ENCODE results near the gene SV2A. TPM values are rescaled to one million over a fixed set of nuclear protein-coding genes. Genes with fewer than 3 reads are reported as not detected.
"Not testable (repeated sequence)": the region's sequence is repeated elsewhere in the genome, so short reads cannot be mapped to it uniquely, and the experiment has no call there.

The SV2A gene
- total RNA-seq, 3 donors from 2014 or later: 0.69 to 7.6 (median 1.7) TPM

- intact Hi-C loops (cut with DNase I, micrococcal nuclease): loop anchor here (1.0 to 10.0 kb wide), 4 partner anchors 88 to 222 kb away; no protein-coding TSS in a partner anchor
- ATAC-seq (no peak), DNase-seq (no peak)
- peaks cover 3% of the 10 kb centered on the region for H3K36me3 ChIP-seq (ENCODE audit: low read depth)
- H3K4me3 ChIP-seq: no peak overlapping the region
- TF ChIP-seq CTCF (IDR thresholded peaks at IDR 0.05): no peak
- H3K9me3 ChIP-seq: no peaks in the 10 kb centered on the region
- no peaks in the 10 kb centered on the region for H3K4me1 ChIP-seq (ENCODE audit: low read depth)
Observed at GRCh38 chr1:149962736-149963135, 45.1 kb upstream of the SV2A start.

- H3K9me3 ChIP-seq: no peaks in the 10 kb centered on the region
- ATAC-seq: peak; percentile 98
- peaks cover 3% of the 10 kb centered on the region for H3K36me3 ChIP-seq (ENCODE audit: low read depth)
- DNase-seq: peak in 1 of 3 donors; percentile 79
- H3K4me1 ChIP-seq (ENCODE audit: low read depth): no peaks in the 10 kb centered on the region
- peak; percentile 44 for TF ChIP-seq CTCF (IDR thresholded peaks at IDR 0.05)
- no peak overlapping the region for H3K4me3 ChIP-seq
- intact Hi-C loops (cut with DNase I, micrococcal nuclease): loop anchor here (1.0 to 10.0 kb wide), 4 partner anchors 88 to 223 kb away; no protein-coding TSS in a partner anchor
Observed at GRCh38 chr1:149962039-149962647, 44.5 kb upstream of the SV2A start.

- H3K4me3 ChIP-seq; H3K36me3 ChIP-seq (ENCODE audit: low read depth); H3K4me1 ChIP-seq (ENCODE audit: low read depth); H3K9me3 ChIP-seq; DNase-seq; ATAC-seq; intact Hi-C loops (cut with DNase I, micrococcal nuclease): not testable (repeated sequence)
Observed at GRCh38 chr1:149957548-149957947, 39.9 kb upstream of the SV2A start.

- Histone ChIP-seq H3K36me3 (ENCODE audit: low read depth) (peaks cover 4% of the 10 kb centered on the region), H3K4me1 (ENCODE audit: low read depth) (no peaks in the 10 kb centered on the region), H3K9me3 (no peaks in the 10 kb centered on the region), H3K4me3 (no peak overlapping the region)
- no peak for DNase-seq
- no peak for ATAC-seq
- intact Hi-C loops (cut with DNase I, micrococcal nuclease): no loop called here
- TF ChIP-seq CTCF (IDR thresholded peaks at IDR 0.05): no peak
Observed at GRCh38 chr1:149949911-149950310, 32.3 kb upstream of the SV2A start.

GRCh38 chr1:149945206-149945605 is 27.6 kb upstream of the SV2A start:
- Histone ChIP-seq H3K4me3 (no peak overlapping the region), H3K9me3 (no peaks in the 10 kb centered on the region), H3K36me3 (ENCODE audit: low read depth) (peaks cover 4% of the 10 kb centered on the region), H3K4me1 (ENCODE audit: low read depth) (peaks cover 12% of the 10 kb centered on the region)
- intact Hi-C loops (cut with DNase I, micrococcal nuclease): no loop called here
- ATAC-seq: no peak
- no peak for TF ChIP-seq CTCF (IDR thresholded peaks at IDR 0.05)
- DNase-seq: no peak

- Histone ChIP-seq H3K36me3 (ENCODE audit: low read depth) (peaks cover 4% of the 10 kb centered on the region), H3K4me1 (ENCODE audit: low read depth) (peaks cover 20% of the 10 kb centered on the region), H3K9me3 (no peaks in the 10 kb centered on the region), H3K4me3 (no peak overlapping the region)
- intact Hi-C loops (cut with DNase I, micrococcal nuclease): no loop called here
- no peak for TF ChIP-seq CTCF (IDR thresholded peaks at IDR 0.05)
- DNase-seq: no peak
- peak; percentile 44 for ATAC-seq
Observed at GRCh38 chr1:149942885-149943284, 25.2 kb upstream of the SV2A start.

Measured in mucosa of descending colon (tissue), 3 donors.